Mesodermal cell (in vitro differentiated cells): ENCODE measurements around the gene BIK.
A peak's percentile ranks its signal among the peaks of the same experiment; 100 is the strongest.

Experiments used
- H3K27ac ChIP-seq: 2 replicates; pipeline ENCODE4 v1.7.0; 2013; ENCODE audit warnings: mild to moderate bottlenecking, low read depth, low read length, moderate library complexity; ENCODE audit not compliant: severe bottlenecking
- H3K36me3 ChIP-seq: 2 replicates; pipeline ENCODE4 v1.7.1; 2013; ENCODE audit warnings: mild to moderate bottlenecking, low read length, moderate library complexity; ENCODE audit not compliant: control insufficient read depth, insufficient read depth
- H3K4me1 ChIP-seq: one replicate; pipeline ENCODE4 v1.7.1; 2013; ENCODE audit warnings: mild to moderate bottlenecking, low read length; ENCODE audit not compliant: insufficient read depth, control insufficient read depth, poor library complexity, severe bottlenecking
- H3K4me3 ChIP-seq: 2 replicates; pipeline ENCODE4 v1.7.0; 2013; ENCODE audit warnings: low read length, control low read depth, mild to moderate bottlenecking; ENCODE audit not compliant: insufficient read depth, poor library complexity, severe bottlenecking; ENCODE audit errors: extremely low read depth
- H3K9me3 ChIP-seq: 2 replicates; pipeline ENCODE4 v1.7.1; 2013; ENCODE audit warnings: mild to moderate bottlenecking, low read length, moderate library complexity; ENCODE audit not compliant: control insufficient read depth
- WGBS, 2 experiments: methylation state at CpG; one replicate each; pipeline ENCODE4 v1.1.5; 2013; ENCODE audit warnings: missing lambda C conversion rate in 2 of 2; ENCODE audit not compliant: insufficient coverage in 2 of 2; 5-methylcytosine and 5-hydroxymethylcytosine counted together

BIK gene

DNA sequence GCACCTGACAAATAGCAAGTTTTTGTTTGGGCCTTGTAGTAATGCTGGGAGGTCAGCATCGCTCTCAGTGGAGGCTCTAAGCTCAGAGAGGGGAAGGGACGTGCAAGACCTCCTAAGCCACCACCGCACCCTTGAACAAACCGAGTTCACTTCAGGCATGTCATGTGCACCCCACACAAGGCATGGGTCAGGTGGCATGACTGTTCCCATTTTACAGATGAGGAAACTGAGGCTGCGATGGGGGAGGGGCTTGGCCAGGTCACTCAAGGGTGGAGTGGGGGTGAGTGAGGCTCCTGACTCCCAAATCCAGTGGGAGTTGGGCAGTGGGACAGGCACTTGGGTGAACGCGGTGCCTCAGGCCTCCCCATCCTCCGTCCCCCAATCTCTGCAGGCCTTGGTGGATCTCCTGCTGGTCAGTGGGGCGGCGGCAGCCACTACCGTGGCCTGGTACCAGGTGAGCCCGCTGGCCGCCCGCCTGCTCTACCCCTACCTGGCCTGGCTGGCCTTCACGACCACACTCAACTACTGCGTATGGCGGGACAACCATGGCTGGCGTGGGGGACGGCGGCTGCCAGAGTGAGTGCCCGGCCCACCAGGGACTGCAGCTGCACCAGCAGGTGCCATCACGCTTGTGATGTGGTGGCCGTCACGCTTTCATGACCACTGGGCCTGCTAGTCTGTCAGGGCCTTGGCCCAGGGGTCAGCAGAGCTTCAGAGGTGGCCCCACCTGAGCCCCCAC lies 52.0 kb downstream of the BIK start:
- no peaks in the 10 kb centered on the region for H3K4me1 ChIP-seq
- no peaks in the 10 kb centered on the region for H3K9me3 ChIP-seq
- WGBS, 2 experiments: 97 to 99% methylated on average over 22 to 23 of the region's 24 CpGs
- peaks cover 25% of the 10 kb centered on the region for H3K36me3 ChIP-seq
- no peak overlapping the region for H3K27ac ChIP-seq
- H3K4me3 ChIP-seq: no peak overlapping the region

DNA sequence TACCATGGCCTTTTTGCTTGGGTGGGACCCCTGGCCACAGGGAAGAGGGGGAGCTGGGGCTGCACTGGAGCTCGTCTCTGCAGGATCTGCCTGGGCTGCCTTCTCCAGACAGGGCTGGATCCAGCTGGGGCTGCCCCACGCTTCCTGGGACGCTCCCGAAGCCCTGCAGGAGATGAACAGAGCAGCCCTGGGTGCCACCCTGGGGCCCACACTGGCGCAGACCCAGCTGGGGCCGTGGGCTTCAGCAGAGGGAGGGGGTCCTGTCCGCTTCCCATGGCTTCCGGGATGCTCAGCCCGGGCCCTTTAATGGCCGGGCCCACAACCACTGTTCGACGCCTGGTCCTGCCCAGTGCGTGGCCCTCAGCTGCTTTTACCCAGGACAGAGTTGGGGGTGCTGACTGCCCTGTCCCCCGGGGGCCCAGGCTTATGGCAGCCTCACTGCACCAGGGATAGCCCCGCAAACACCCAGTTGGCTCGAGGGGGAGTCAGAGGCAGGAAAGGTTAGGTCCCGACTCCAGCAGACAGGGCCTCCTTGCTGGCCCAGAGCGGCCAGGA lies 52.8 kb downstream of the BIK start:
- Histone ChIP-seq H3K36me3 (peaks cover 28% of the 10 kb centered on the region), H3K4me3 (no peak overlapping the region), H3K9me3 (no peaks in the 10 kb centered on the region), H3K27ac (no peak overlapping the region), H3K4me1 (peaks cover 2% of the 10 kb centered on the region)
- WGBS, 2 experiments: 90 to 91% methylated on average over 17 to 18 of the region's 18 CpGs

DNA sequence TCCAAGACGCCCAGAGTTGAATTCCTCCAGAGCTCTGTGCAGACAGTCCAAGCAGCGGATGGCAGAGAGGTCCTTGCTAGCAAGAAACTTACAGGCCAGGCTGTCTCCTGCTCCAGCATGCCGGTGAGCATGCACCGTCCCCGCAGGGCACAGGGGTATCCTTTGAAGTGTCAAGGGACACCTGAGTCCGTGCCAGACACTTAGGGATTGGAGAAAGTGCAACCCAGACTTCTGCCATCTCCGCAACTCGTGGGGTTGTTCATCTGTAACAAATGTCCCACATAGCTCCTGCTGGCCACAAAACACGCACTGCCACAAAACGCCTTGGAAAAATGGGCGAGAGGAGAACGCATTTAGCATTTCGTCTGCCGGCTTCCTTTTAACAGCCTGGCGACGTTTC lies 54.1 kb downstream of the BIK start:
- no peak overlapping the region for H3K27ac ChIP-seq
- WGBS, 2 experiments: 80 to 84% methylated on average over 15 to 16 of the region's 16 CpGs

DNA sequence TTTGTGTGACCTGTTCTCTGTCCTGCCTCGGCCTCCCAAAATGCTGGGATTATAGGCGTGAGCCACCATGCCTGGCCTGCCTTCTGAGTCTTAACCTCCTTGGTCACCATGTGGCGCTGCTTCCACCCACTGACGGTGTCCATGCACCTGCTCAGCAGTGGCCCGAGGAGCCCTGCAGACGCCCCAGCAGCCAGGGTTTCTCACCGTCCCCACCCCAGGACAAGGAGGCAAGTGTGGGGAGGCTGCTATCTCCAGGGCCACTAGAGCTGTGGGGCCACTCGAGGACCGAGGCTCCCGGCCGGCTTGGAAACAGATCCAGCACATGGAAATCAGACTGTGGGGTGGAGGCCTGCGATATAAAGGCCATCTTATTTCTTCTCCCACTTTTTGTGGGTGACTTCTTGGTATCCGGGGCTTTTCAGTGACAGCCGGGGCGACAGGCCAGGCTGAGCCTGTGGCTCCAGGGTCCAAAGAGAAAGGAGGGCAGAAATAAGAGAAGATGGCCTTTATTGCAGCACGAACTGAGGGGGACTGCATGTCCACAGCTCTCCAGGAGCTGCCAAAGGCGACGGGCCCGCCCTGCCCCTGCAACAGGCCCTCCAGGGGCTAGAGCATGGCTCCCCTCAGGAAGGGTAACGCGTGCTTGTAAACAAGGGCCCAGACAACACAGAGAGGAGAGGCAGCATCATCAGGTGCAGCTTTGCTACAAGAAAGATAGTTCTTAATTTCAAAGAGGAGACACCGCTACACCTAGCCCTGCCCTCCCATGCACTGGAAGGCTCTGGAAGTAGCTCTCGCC lies 55.8 kb downstream of the BIK start:
- no peaks in the 10 kb centered on the region for H3K9me3 ChIP-seq
- H3K27ac ChIP-seq: no peak overlapping the region
- peaks cover 15% of the 10 kb centered on the region for H3K4me1 ChIP-seq
- WGBS, 2 experiments: 90 to 91% methylated on average over 21 to 22 of the region's 23 CpGs
- no peak overlapping the region for H3K4me3 ChIP-seq
- peaks cover 26% of the 10 kb centered on the region for H3K36me3 ChIP-seq

More for the DNA sequence above, 54.1 kb downstream of the BIK start:
- Histone ChIP-seq H3K9me3 (no peaks in the 10 kb centered on the region), H3K4me3 (no peak overlapping the region), H3K4me1 (peaks cover 15% of the 10 kb centered on the region), H3K36me3 (peaks cover 25% of the 10 kb centered on the region)

DNA sequence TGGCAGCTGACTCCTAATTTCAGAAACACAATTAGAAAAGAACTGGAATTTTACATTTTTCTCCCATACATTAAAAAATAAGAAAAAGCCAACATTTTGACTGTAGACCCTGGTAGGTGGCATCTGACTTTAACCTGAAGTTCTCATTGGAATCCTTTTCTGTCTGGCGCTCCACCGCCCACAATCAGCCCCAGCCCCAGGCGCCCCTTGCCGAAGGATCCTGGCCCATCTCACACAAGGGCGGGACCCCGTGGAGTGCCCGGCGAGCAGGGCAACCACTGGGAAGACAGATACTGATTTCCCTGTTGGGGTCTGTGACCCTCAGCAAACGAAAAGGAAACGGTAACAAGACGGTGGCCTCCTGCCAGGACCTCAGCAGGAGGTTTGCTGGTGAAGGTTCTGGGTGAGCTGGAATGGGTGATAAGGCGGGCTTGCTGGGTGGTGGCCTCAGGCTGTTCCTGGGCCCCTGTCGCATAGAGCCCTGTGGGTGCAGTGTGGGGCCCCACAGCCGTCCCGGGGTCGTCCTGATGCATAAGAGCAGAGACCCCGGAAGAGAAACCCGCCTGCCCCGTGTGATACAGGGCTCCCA lies 56.5 kb downstream of the BIK start:
- H3K36me3 ChIP-seq: peaks cover 29% of the 10 kb centered on the region

DNA sequence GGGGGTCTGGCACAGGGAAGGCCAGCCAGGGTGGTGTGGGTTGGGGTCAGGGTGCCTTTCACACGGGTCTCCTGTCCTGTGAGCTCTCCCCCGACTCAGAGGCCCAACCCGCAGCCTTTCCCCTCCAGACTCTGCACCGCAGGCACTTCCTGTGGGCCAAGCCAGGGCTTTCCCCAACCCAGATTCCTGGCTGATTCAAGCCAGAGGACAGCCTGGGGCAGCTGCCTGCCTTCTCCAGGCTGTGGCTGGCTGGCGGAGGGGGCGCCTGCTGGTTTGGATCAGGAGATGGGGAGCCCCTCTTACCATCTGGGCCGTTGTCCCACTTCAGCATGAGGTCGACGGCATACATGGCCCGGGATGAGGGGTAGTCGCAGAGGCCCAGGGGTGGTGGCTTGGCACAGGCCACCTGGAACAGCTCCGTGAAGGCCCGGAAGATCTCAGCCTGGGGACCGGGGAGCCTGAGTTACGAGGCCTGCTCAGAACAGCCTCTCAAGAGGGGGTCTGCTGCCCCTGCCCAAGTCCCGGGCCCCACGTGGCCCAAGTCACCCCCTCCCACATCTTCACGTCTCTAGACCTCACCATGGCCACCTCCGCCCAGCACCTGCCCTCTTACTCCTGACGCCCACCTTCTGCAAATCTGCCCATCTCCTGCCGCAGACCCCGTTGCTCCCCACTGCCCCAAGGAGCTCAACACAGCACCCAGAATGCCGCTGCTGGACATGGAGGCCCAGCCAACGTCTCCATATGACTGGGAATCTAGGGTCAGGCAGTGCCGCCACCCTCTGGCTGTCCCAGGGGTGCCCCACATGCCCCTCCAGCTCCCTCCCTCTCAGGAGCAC lies 58.1 kb downstream of the BIK start:
- WGBS, 2 experiments: 93% methylated on average over 21 to 22 of the region's 25 CpGs
- Histone ChIP-seq H3K4me3 (no peak overlapping the region), H3K4me1 (peaks cover 15% of the 10 kb centered on the region), H3K36me3 (peaks cover 26% of the 10 kb centered on the region), H3K9me3 (no peaks in the 10 kb centered on the region), H3K27ac (peak overlapping the region; percentile 10)

More for the DNA sequence above, 56.5 kb downstream of the BIK start:
- 96% methylated on average over 15 to 16 of the region's 19 CpGs for WGBS, 2 experiments
- Histone ChIP-seq H3K4me1 (peaks cover 15% of the 10 kb centered on the region), H3K9me3 (no peaks in the 10 kb centered on the region), H3K27ac (no peak overlapping the region), H3K4me3 (no peak overlapping the region)

DNA sequence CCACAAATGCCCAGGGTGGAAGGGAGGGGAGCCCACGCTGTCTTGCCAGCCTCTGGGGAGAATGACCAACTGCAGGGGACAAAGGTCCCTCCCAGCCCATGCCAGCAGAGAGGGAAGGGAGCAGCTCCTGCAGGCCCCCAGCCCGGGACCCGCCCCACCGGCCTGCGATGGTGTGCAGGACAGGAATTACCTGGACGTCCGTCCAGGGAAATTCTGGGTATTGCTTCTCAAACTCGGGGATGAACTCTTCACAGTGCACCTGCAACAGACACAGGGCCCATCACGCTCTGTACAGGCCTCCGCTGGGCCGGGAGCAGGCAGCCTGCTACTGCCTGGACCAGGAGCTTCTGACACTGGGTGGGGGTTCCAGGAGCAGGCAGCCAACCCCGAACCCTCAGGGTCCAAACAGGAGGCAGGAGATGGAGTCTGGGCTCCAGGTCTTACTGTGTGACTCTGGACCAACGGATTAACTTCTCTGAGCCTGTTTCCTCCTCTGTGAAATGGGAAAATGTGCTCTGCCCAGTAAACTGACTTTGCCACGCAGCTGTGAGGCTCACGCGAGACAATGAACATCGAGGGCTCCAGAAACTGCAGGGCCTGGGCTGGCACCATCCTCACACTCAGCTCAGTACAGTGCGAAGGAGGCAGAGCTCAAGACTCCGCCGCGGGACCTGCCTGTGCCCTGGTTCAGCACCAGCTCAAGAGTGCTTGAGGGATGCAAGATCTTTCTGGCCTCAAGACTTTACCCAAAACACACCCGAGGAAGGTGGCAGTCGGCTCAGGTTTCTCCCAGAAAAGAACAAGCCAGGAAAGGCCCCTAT lies 59.0 kb downstream of the BIK start:
- 93% methylated on average over 22 to 23 of the region's 23 CpGs for WGBS, 2 experiments
- Histone ChIP-seq H3K4me1 (peaks cover 15% of the 10 kb centered on the region), H3K36me3 (peaks cover 34% of the 10 kb centered on the region), H3K9me3 (no peaks in the 10 kb centered on the region), H3K4me3 (no peak overlapping the region), H3K27ac (no peak overlapping the region)

DNA sequence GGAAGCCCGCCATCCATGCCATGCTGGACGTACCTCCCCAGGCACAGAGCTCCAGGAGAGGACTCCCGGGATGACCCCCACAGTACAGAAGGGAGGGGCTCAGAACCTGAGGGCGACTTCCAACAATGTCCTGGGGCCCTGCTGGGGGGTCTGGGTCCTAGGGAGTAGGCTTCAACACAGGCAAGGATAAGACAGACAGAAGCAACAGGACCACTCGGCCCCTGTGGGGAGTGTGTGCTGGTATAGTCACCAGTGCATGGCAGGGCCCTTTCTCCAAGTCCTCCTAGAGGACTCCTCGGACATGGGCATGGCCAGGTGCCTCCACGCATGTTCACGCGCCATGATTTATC lies 59.6 kb downstream of the BIK start:
- no peak overlapping the region for H3K27ac ChIP-seq
- peaks cover 40% of the 10 kb centered on the region for H3K36me3 ChIP-seq
- H3K4me1 ChIP-seq: peaks cover 15% of the 10 kb centered on the region
- H3K4me3 ChIP-seq: no peak overlapping the region
- WGBS, 2 experiments: 94 to 95% methylated on average over 9 of the region's 9 CpGs
- H3K9me3 ChIP-seq: no peaks in the 10 kb centered on the region

DNA sequence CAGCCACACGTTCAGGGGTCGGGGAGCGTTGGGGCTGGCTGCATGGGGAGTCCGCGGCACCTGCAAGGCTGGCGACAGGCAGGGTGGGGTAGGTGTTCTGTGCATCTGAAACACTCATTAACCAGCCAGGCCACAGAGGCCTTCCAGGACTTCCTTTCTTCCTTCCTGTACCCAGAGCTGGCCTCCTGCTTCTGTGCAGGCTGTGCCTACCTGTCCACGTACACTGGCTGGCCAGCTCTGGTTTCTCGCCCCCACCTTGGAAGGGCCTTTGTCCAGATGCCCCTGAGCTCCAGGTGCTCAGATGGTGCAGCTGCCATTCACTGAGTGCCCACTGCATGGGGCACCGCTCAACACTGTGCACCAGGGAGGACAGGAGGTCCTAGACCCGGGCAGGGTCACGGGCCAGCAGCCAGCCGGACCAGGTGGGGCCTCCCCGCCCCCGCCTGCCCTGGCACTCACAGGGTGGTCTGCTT lies 60.5 kb downstream of the BIK start:
- 92 to 96% methylated on average over 11 to 13 of the region's 14 CpGs for WGBS, 2 experiments
- Histone ChIP-seq H3K36me3 (peaks cover 49% of the 10 kb centered on the region), H3K9me3 (no peaks in the 10 kb centered on the region), H3K4me3 (no peak overlapping the region), H3K27ac (no peak overlapping the region), H3K4me1 (peaks cover 15% of the 10 kb centered on the region)
